ENCODE measurements around the gene CNR2.
A peak's percentile ranks its signal among the peaks of the same experiment; 100 is the strongest.
"Not testable (repeated sequence)": the region's sequence is repeated elsewhere in the genome, so short reads cannot be mapped to it uniquely, and the experiment has no call there.

Gene CNR2

DNA sequence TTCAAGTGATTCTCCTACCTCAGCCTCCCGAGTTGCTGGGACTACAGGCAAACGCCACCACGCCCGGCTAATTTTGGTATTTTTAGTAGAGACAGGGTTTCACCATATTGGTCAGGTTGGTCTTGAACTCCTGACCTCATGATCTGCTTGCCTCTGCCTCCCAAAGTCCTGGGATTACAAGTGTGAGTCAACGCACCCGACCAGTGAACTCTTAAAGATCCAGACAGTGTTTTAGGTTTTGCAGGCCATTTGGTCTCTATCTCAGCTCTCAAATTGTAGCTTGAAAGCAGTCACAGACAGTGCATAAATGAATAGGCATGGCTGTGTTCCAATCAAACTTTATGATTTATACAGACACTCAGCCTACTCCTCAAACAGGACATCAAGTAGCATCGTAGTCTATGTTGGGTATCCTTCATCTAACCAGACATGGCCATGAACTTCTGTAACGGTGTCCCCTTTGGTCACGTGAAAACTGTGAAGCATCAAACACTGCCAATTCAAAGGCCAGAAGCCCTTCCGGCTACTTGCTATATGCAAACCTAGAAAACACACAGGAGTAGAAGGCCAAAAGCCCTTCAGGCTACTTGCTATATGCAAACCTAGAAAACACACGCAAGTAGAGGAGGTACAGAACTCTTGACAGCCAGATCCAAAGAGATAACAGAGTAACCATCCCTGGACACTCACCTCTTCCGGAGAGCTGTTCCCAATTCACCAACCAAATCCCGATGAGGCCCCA, 48.2 kb downstream of the CNR2 start:
- TF ChIP-seq, protein P1, sequence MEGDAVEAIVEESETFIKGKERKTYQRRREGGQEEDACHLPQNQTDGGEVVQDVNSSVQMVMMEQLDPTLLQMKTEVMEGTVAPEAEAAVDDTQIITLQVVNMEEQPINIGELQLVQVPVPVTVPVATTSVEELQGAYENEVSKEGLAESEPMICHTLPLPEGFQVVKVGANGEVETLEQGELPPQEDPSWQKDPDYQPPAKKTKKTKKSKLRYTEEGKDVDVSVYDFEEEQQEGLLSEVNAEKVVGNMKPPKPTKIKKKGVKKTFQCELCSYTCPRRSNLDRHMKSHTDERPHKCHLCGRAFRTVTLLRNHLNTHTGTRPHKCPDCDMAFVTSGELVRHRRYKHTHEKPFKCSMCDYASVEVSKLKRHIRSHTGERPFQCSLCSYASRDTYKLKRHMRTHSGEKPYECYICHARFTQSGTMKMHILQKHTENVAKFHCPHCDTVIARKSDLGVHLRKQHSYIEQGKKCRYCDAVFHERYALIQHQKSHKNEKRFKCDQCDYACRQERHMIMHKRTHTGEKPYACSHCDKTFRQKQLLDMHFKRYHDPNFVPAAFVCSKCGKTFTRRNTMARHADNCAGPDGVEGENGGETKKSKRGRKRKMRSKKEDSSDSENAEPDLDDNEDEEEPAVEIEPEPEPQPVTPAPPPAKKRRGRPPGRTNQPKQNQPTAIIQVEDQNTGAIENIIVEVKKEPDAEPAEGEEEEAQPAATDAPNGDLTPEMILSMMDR (conservative IDR thresholded peaks at IDR 0.05; ENCODE audit: low read depth) = no peak
- DNase-seq (ENCODE audit: low spot score) = no peak
- ChIA-PET POLR2A (ENCODE audit: low non-redundant PET) (interaction anchor here (0.5 kb wide), 1 partner anchor 81 kb away, joined by 8 read pairs; no protein-coding TSS in a partner anchor), CTCF (interaction anchor here (0.6 kb wide), 1 partner anchor 311 kb away, joined by 3 read pairs; no protein-coding TSS in a partner anchor)
- H3K27ac ChIP-seq = peak overlapping the region; percentile 57; the same call in 1 of the 2 replicates

DNA sequence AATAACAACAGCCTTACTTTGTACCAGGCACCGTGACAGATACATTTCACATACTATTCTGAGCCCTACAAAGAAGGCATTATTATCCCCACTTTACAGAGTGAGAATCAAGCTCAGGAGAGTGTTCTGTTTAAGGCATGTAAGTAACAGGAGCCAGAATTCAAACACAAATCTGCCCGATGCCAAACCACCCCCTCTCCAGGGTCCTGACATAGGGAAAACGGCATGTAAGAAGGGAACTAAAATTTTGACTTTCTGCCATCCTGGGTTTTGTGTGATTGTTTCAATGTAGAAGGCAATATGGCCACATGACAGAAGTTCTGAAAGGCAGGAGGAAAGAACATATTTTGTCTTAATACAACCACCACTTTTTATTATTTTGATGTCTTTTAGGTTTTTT, 50.5 kb downstream of the CNR2 start:
- no peak for DNase-seq (ENCODE audit: low spot score)
- CTCF ChIA-PET = no interaction called here
- POLR2A ChIA-PET (ENCODE audit: low non-redundant PET) = no interaction called here
- TF ChIP-seq, protein P1 (conservative IDR thresholded peaks at IDR 0.05; ENCODE audit: low read depth) = no peak
- no peak overlapping the region for H3K27ac ChIP-seq

DNA sequence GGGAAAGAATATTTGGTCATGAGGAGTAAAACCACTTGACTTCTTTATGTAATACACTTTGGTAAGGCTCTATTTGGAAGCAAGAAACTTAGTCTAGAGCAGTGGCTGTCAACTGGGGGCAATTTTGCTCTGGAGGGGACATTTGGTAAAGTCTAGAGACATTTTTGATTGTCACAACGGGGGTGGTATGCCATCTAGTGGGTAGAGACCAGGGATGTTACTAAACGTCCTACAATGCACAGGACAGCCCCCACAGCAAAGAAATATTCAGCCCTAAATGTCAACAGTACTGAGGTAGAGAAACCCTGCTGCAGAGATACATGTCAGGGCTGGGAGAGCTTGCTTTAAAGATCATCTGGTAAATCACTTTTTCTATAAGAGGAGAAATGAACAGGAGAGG, 58.6 kb downstream of the CNR2 start:
- no peak for DNase-seq (ENCODE audit: low spot score)
- TF ChIP-seq, protein P1 (conservative IDR thresholded peaks at IDR 0.05; ENCODE audit: low read depth) = no peak; the same call in 1 of the 2 replicates
- POLR2A ChIA-PET (ENCODE audit: low non-redundant PET) = interaction anchor here (0.6 kb wide), 1 partner anchor 82 kb away, joined by 3 read pairs; no protein-coding TSS in a partner anchor
- CTCF ChIA-PET = interaction anchor here (0.6 to 1.9 kb wide), 5 partner anchors 44 to 332 kb away, joined by 3 to 7 read pairs (median 6); no protein-coding TSS in a partner anchor
- no peak overlapping the region for H3K27ac ChIP-seq

DNA sequence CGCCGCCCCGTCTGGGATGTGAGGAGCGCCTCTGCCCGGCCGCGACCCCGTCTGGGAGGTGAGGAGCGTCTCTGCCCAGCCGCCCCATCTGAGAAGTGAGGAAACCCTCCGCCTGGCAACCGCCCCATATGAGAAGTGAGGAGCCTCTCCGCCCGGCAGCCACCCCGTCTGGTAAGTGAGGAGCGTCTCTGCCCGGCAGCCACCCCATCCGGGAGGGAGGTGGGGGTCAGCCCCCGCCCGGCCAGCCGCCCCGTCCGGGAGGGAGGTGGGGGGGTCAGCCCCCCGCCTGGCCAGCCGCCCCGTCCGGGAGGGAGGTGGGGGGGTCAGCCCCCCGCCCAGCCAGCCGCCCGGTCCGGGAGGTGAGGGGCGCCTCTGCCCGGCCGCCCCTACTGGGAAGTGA, 60.0 kb downstream of the CNR2 start:
- H3K27ac ChIP-seq; CTCF ChIA-PET; POLR2A ChIA-PET (ENCODE audit: low non-redundant PET); DNase-seq (ENCODE audit: low spot score): not testable (repeated sequence)

DNA sequence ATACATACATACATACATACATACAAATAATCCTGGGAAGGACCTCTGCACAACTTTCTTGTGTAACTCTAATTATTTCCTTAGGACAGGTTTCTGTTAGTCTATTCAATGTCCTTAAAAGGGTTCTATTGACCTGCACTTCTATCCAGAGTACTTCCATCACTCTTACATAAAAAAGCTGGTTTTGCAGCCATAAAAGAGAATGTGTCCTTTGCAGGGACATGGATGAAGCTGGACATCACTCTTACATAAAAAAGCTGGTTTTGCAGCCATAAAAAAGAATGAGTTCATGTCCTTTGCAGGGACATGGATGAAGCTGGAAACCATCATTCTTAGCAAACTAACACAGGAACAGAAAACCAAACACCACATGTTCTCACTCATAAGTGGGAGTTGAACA, 61.8 kb downstream of the CNR2 start:
- DNase-seq (ENCODE audit: low spot score); POLR2A ChIA-PET (ENCODE audit: low non-redundant PET); H3K27ac ChIP-seq: not testable (repeated sequence)
- CTCF ChIA-PET = interaction anchor here (0.6 to 1.2 kb wide), 2 partner anchors 20 to 41 kb away, joined by 3 to 4 read pairs; no protein-coding TSS in a partner anchor

DNA sequence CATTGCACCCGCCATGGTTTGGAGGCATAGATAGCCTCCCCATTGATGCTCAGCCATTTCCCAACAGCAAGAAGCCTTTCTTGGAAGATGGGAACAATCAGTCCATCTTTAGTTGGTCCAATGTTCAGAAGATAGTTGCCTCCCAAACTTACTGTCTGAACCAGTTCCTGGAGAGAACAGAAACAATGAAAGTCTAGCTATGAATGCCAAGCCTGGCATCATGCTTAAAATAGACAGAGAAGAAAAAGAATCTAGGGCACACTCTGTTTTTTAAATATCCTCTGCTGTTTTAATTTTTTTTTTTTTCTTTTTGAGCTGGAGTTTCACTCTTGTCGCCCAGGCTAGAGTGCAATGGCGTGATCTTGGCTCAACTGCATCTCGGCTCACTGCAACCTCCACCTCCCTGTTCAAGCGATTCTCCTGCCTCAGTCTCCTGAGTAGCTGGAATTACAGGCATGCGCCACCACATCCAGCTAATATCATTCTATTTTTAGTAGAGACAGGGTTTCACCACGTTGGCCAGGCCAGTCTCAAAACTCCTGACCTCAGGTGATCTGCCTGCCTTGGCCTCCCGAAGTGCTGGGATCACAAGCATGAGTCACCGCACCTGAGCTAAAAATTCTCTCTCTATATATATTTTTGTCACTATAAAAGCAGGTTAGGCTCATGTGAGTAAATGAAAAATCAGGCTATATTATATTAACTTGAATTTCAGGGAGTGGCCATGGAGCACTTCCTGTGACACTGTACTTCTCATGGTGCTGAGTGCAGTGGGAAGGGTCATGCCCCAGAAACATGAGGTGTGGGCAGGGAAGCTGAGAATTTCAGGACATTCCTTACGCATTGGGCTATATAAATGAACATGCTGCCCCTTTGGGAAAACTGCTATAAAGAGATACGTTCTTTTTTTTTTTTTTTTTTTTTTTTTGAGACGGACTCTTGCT, 64.2 kb downstream of the CNR2 start:
- TF ChIP-seq, protein P1 (conservative IDR thresholded peaks at IDR 0.05; ENCODE audit: low read depth) = no peak
- ChIA-PET CTCF (interaction anchor here (0.8 kb wide), 1 partner anchor 36 kb away, joined by 3 read pairs; no protein-coding TSS in a partner anchor), POLR2A (ENCODE audit: low non-redundant PET) (no interaction called here)
- no peak for DNase-seq (ENCODE audit: low spot score)
- no peak overlapping the region for H3K27ac ChIP-seq

DNA sequence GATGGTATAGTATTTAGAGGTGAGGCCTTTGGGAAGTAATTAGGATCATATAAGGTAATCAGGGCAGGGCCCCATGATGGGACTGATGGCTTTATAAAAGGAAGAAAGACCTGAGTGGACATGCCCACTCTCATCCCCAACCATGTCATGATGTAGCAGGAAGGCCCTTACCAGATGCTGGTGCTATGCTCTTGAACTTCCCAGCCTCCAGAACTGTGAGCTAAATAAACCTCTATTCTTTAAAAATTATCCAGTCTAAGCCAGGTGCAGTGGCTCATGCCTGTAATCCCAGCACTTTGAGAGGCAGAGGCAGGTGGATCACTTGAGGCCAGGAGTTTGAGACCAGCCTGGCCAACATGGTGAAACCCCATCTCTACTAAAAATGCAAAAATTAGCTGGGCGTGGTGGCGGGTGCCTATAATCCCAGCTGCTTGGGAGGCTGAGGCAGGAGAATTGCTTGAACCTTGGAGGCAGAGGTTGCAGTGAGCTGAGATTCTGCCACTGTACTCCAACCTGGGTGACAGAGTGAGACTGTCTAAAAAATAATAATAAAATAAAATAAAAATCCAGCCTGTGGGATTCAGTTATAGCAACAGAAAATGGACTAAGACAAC, 65.6 kb downstream of the CNR2 start:
- POLR2A ChIA-PET (ENCODE audit: low non-redundant PET); DNase-seq (ENCODE audit: low spot score); H3K27ac ChIP-seq: not testable (repeated sequence)
- CTCF ChIA-PET = interaction anchor here (0.6 kb wide), 1 partner anchor 182 kb away, joined by 3 read pairs; no protein-coding TSS in a partner anchor
